ENCODE results near the gene ACTMAP. TPM values are rescaled to one million over a fixed set of nuclear protein-coding genes. Genes with fewer than 3 reads are reported as not detected.
A peak's percentile ranks its signal among the peaks of the same experiment; 100 is the strongest.

Gene ACTMAP
- total and polyA plus RNA-seq, 2 of the 13 experiments (the other 11 are each of a cell fraction or from before 2014, with no cell fraction given), result 2.2 to 7.9 TPM

- TF ChIP-seq ZNF512 (CRISPR knock-in tag; IDR thresholded peaks at IDR 0.05), result no peak
- TF ChIP-seq ZNF350 (CRISPR knock-in tag; IDR thresholded peaks at IDR 0.05; ENCODE audit: borderline replicate concordance, low read depth), result no peak
- TF ChIP-seq CHD2 (IDR thresholded peaks at IDR 0.05; ENCODE audit: low read depth, low read length), result no peak
- no peak for TF ChIP-seq THAP9 (CRISPR knock-in tag; IDR thresholded peaks at IDR 0.05; ENCODE audit: borderline replicate concordance)
- TF ChIP-seq ZNF749 (CRISPR knock-in tag; IDR thresholded peaks at IDR 0.05; ENCODE audit: borderline replicate concordance), result no peak
- no peak for TF ChIP-seq ZNF24 (IDR thresholded peaks at IDR 0.05)
- no peak for TF ChIP-seq EEA1 (CRISPR knock-in tag; IDR thresholded peaks at IDR 0.05; ENCODE audit: borderline replicate concordance)
- no peak for TF ChIP-seq ZGPAT (CRISPR knock-in tag; IDR thresholded peaks at IDR 0.05)
- no peak for TF ChIP-seq CC2D1A (CRISPR knock-in tag; IDR thresholded peaks at IDR 0.05)
- no peak for TF ChIP-seq ZNF747 (CRISPR knock-in tag; IDR thresholded peaks at IDR 0.05; ENCODE audit: borderline replicate concordance)
- TF ChIP-seq CEBPB (IDR thresholded peaks at IDR 0.05; ENCODE audit: borderline replicate concordance, low read depth, low read length), result no peak
- no peak for TF ChIP-seq ZNF782 (CRISPR knock-in tag; IDR thresholded peaks at IDR 0.05; ENCODE audit: borderline replicate concordance)
- no peak for TF ChIP-seq SMAD9 (CRISPR knock-in tag; IDR thresholded peaks at IDR 0.05)
- TF ChIP-seq PPARG (CRISPR knock-in tag; conservative IDR thresholded peaks at IDR 0.05), result no peak
- no peak for TF ChIP-seq KLF9 (CRISPR knock-in tag; IDR thresholded peaks at IDR 0.05; ENCODE audit: low read depth)
- no peak for TF ChIP-seq ZNF101 (CRISPR knock-in tag; IDR thresholded peaks at IDR 0.05; ENCODE audit: borderline replicate concordance, low read depth)
- no peak for TF ChIP-seq GZF1 (CRISPR knock-in tag; IDR thresholded peaks at IDR 0.05)
- TF ChIP-seq ELF3 (CRISPR knock-in tag; IDR thresholded peaks at IDR 0.05), result no peak
- no peak for TF ChIP-seq ZNF329 (CRISPR knock-in tag; IDR thresholded peaks at IDR 0.05; ENCODE audit: low read depth)
- TF ChIP-seq ATF2 (CRISPR knock-in tag; IDR thresholded peaks at IDR 0.05), result no peak
- TF ChIP-seq GPN1 (CRISPR knock-in tag; IDR thresholded peaks at IDR 0.05; ENCODE audit: borderline replicate concordance), result no peak
- no peak for TF ChIP-seq ZBTB1 (CRISPR knock-in tag; IDR thresholded peaks at IDR 0.05; ENCODE audit: borderline replicate concordance)
- TF ChIP-seq ZNF564 (CRISPR knock-in tag; IDR thresholded peaks at IDR 0.05), result no peak
- TF ChIP-seq ZNF292 (CRISPR knock-in tag; IDR thresholded peaks at IDR 0.05; ENCODE audit: borderline replicate concordance, low read depth), result peak; percentile 43; the same call in 1 of the 2 replicates
Measured at GRCh38 chr19:40702337-40703012, 47.8 kb downstream of the ACTMAP start (continued).
